GM18511 (cell line): ENCODE results near the gene SHF.

Experiments used
- ATAC-seq: cut with Tn5 transposase; IDR thresholded peaks from one replicate; pipeline ENCODE4 v1.9.1; 2021; ENCODE audit warnings: mild to moderate bottlenecking, moderate library complexity; ENCODE audit not compliant: unreplicated experiment

SHF gene

GRCh38 chr15:45199136-45199810 is 11.5 kb upstream of the SHF start:
- ATAC-seq = peak; percentile 19

GRCh38 chr15:45198337-45199135 is 10.8 kb upstream of the SHF start:
- peak; percentile 61 for ATAC-seq

GRCh38 chr15:45197512-45197911 is 9.7 kb upstream of the SHF start:
- no peak for ATAC-seq

GRCh38 chr15:45187578-45187893 is 230 bp downstream of the SHF start:
- no peak for ATAC-seq

- ATAC-seq = peak; percentile 2
Measured at GRCh38 chr15:45186771-45187577, 792 bp downstream of the SHF start.

GRCh38 chr15:45185903-45186770 is 1.6 kb downstream of the SHF start:
- no peak for ATAC-seq

- no peak for ATAC-seq
Measured at GRCh38 chr15:45185069-45185779, 2.5 kb downstream of the SHF start.

- ATAC-seq = no peak
Measured at GRCh38 chr15:45184562-45185041, 3.2 kb downstream of the SHF start.

GRCh38 chr15:45183511-45183910 is 4.3 kb downstream of the SHF start:
- ATAC-seq = no peak

- ATAC-seq = no peak
Measured at GRCh38 chr15:45182996-45183395, 4.8 kb downstream of the SHF start.

GRCh38 chr15:45181491-45182285 is 6.1 kb downstream of the SHF start:
- no peak for ATAC-seq

- no peak for ATAC-seq
Measured at GRCh38 chr15:45180648-45181436, 6.9 kb downstream of the SHF start.

- no peak for ATAC-seq
Measured at GRCh38 chr15:45180201-45180600, 7.6 kb downstream of the SHF start.

- ATAC-seq = no peak
Measured at GRCh38 chr15:45179221-45179985, 8.4 kb downstream of the SHF start.

GRCh38 chr15:45177285-45177684 is 10.5 kb downstream of the SHF start:
- ATAC-seq = no peak

- ATAC-seq = no peak
Measured at GRCh38 chr15:45174577-45174976, 13.2 kb downstream of the SHF start.

- ATAC-seq = no peak
Measured at GRCh38 chr15:45174069-45174468, 13.7 kb downstream of the SHF start.

GRCh38 chr15:45171912-45172311 is 15.9 kb downstream of the SHF start:
- no peak for ATAC-seq
